Smooth muscle cell (in vitro differentiated cells): ENCODE measurements around the gene RAN. TPM values are rescaled to one million over a fixed set of nuclear protein-coding genes. Genes with fewer than 3 reads are reported as not detected.
"Not testable (repeated sequence)": the region's sequence is repeated elsewhere in the genome, so short reads cannot be mapped to it uniquely, and the experiment has no call there.

Experiments
- DNase-seq: peaks from one replicate; lab custom pipeline; 2025; ENCODE audit not compliant: unreplicated experiment; lab: John Stamatoyannopoulos, UW
- H2AFZ ChIP-seq: fragments of 200-600 bp; sonication (generic); 2 replicates; pipeline ENCODE4 v1.6.0; 2016; ENCODE audit warnings: antibody characterized with exemption, low read depth, mild to moderate bottlenecking
- H3F3A ChIP-seq: fragments of 200-600 bp; sonication (generic); 2 replicates; pipeline ENCODE4 v1.6.0; 2017; ENCODE audit warnings: antibody characterized with exemption, low read depth
- H3K27ac ChIP-seq: fragments of 200-600 bp; sonication (generic); 2 replicates; pipeline ENCODE4 v1.5.1; 2016; ENCODE audit warnings: low read depth, mild to moderate bottlenecking
- H3K27me3 ChIP-seq: fragments of 200-600 bp; sonication (generic); 2 replicates; pipeline ENCODE4 v1.6.1; 2016; ENCODE audit warnings: low read depth, mild to moderate bottlenecking
- H3K36me3 ChIP-seq: fragments of 200-600 bp; sonication (generic); 2 replicates; pipeline ENCODE4 v1.5.1; 2016; ENCODE audit warnings: low read depth
- H3K4me1 ChIP-seq: fragments of 200-600 bp; sonication (generic); 2 replicates; pipeline ENCODE4 v1.5.1; 2016; ENCODE audit warnings: low read depth
- H3K4me2 ChIP-seq: fragments of 200-600 bp; sonication (generic); 2 replicates; pipeline ENCODE4 v1.6.0; 2016; ENCODE audit warnings: mild to moderate bottlenecking
- H3K4me3 ChIP-seq: fragments of 200-600 bp; sonication (generic); 2 replicates; pipeline ENCODE4 v1.5.1; 2016; ENCODE audit warnings: mild to moderate bottlenecking
- H3K79me2 ChIP-seq: fragments of 200-600 bp; sonication (generic); 2 replicates; pipeline ENCODE4 v1.6.0; 2016; ENCODE audit warnings: low read depth, mild to moderate bottlenecking
- H3K9ac ChIP-seq: fragments of 200-600 bp; sonication (generic); 2 replicates; pipeline ENCODE4 v1.6.0; 2016; ENCODE audit warnings: low read depth
- H3K9me3 ChIP-seq: fragments of 200-600 bp; sonication (generic); replicated peaks from 2 replicates; pipeline ENCODE4 v1.5.1; 2016; ENCODE audit warnings: low read depth
- H4K20me1 ChIP-seq: fragments of 200-600 bp; sonication (generic); 2 replicates; pipeline ENCODE4 v1.6.0; 2016; ENCODE audit warnings: low read depth
- CTCF ChIP-seq: fragments of 200-600 bp; sonication (generic); IDR thresholded peaks from 2 replicates; pipeline ENCODE4 v1.5.1; 2017; ENCODE audit warnings: borderline replicate concordance, mild to moderate bottlenecking, antibody characterized with exemption; ENCODE audit not compliant: insufficient read depth, poor library complexity, severe bottlenecking
- whole genome bisulfite sequencing: methylation state at CpG from one replicate; pipeline ENCODE4 v1.1.7; 2016; ENCODE audit warnings: low lambda C conversion rate; 5-methylcytosine and 5-hydroxymethylcytosine counted together
- polyA plus RNA-seq: library from polyadenylated mRNA; unstranded; fragments of >200 nt; fragmentation: Nextera tagmentation; extraction: Ambion mirVana; gene quantifications from 2 replicates; pipeline ENCODE4 v1.2.1, GENCODE V29; 2016
- total RNA-seq: library from RNA; depleted of rRNA; stranded (reverse); fragments of >200 nt; gene quantifications from 2 replicates; pipeline ENCODE4 v1.2.3, GENCODE V29; 2014

RAN gene
- total and polyA plus RNA-seq, 2 experiments from 2014 or later: 367 to 595 TPM

DNA sequence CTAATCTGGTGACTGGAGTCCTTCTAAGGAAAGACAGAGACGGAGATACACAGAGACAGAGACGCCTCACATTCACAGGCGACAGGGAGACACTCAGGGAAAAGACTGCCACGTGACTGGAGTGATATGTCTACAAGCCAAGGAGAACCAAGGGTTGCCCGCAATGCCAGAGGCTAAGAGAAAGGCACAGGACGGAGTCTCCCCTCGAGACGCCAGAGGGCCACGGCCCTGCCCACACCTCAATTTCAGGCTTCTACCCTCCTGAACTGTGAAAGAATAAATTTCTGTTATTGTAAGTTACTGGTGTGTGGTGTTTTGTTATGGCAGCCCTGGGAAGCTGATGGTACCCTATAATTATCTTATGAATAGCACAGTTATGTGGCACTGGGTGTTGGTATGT lies 11.6 kb upstream of the RAN start:
- WGBS: 83% methylated on average over 9 of the region's 9 CpGs

GRCh38 chr12:130862161-130862560 lies 9.7 kb upstream of the RAN start:
- no peak for TF ChIP-seq CTCF
- 88% methylated on average over 4 of the region's 4 CpGs for WGBS
- no peak overlapping the region for H2AFZ ChIP-seq
- no peak overlapping the region for H3K4me2 ChIP-seq
- DNase-seq: no peak
- H3K36me3 ChIP-seq: no peaks in the 10 kb centered on the region
- H3K79me2 ChIP-seq: no peaks in the 10 kb centered on the region
- no peak overlapping the region for H3K4me3 ChIP-seq
- no peaks in the 10 kb centered on the region for H3K27me3 ChIP-seq
- H3F3A ChIP-seq: no peaks in the 10 kb centered on the region
- H3K9me3 ChIP-seq: no peaks in the 10 kb centered on the region
- H3K4me1 ChIP-seq: no peaks in the 10 kb centered on the region
- H3K9ac ChIP-seq: no peak overlapping the region
- no peaks in the 10 kb centered on the region for H4K20me1 ChIP-seq
- no peak overlapping the region for H3K27ac ChIP-seq

More for the DNA sequence above, 11.6 kb upstream of the RAN start:
- Histone ChIP-seq H3F3A (no peaks in the 10 kb centered on the region), H3K27ac (no peak overlapping the region), H3K4me3 (no peak overlapping the region), H3K9me3 (no peaks in the 10 kb centered on the region), H4K20me1 (no peaks in the 10 kb centered on the region), H3K79me2 (no peaks in the 10 kb centered on the region), H3K4me2 (no peak overlapping the region), H3K9ac (no peak overlapping the region), H3K4me1 (no peaks in the 10 kb centered on the region), H3K36me3 (no peaks in the 10 kb centered on the region), H2AFZ (no peak overlapping the region), H3K27me3 (no peaks in the 10 kb centered on the region)
- DNase-seq: no peak
- TF ChIP-seq CTCF: no peak

- H3K9ac ChIP-seq, H3K4me3 ChIP-seq, H3K9me3 ChIP-seq, H2AFZ ChIP-seq, H3K79me2 ChIP-seq, H3K4me1 ChIP-seq, H3K27ac ChIP-seq, DNase-seq, H3F3A ChIP-seq, H4K20me1 ChIP-seq, H3K27me3 ChIP-seq, H3K36me3 ChIP-seq, H3K4me2 ChIP-seq: not testable (repeated sequence)
- 96% methylated on average over 8 of the region's 8 CpGs for WGBS
Measured at GRCh38 chr12:130862771-130863170, 9.1 kb upstream of the RAN start.

- Histone ChIP-seq H3K27ac (no peak overlapping the region), H3F3A (no peaks in the 10 kb centered on the region), H3K9me3 (no peaks in the 10 kb centered on the region), H3K4me3 (no peak overlapping the region), H3K27me3 (no peaks in the 10 kb centered on the region), H4K20me1 (no peaks in the 10 kb centered on the region), H3K36me3 (no peaks in the 10 kb centered on the region), H3K9ac (no peak overlapping the region), H3K4me1 (no peaks in the 10 kb centered on the region), H2AFZ (no peak overlapping the region), H3K79me2 (no peaks in the 10 kb centered on the region), H3K4me2 (no peak overlapping the region)
- 72% methylated on average over 5 of the region's 5 CpGs for WGBS
- no peak for DNase-seq
- no peak for TF ChIP-seq CTCF
Measured at GRCh38 chr12:130863298-130863697, 8.6 kb upstream of the RAN start.
